Activated CD8-positive, alpha-beta T cell treated with anti-CD3 and anti-CD28 coated beads, Interleukin-2, amount 10 ng/mL, durations not matched to agents 7 days and 5 days (primary cell): ENCODE results near the gene LBR. TPM values are rescaled to one million over a fixed set of nuclear protein-coding genes. Genes with fewer than 3 reads are reported as not detected.
"Not testable (repeated sequence)": the region's sequence is repeated elsewhere in the genome, so short reads cannot be mapped to it uniquely, and the experiment has no call there.

Experiments used
- ATAC-seq: fragments of 150-1000 bp; cut with Tn5 transposase; one replicate; pipeline ENCODE4 v1.10.0; 2021; ENCODE audit warnings: moderate library complexity
- CTCF ChIA-PET: fragments of 350-600 bp; sonication (Branson Sonifier 250); formaldehyde crosslinking; loops from one replicate; lab custom pipeline; 2021; ENCODE audit warnings: antibody characterized with exemption; lab: Charles Lee
- POLR2A ChIA-PET: fragments of 350-600 bp; sonication (Branson Sonifier 250); formaldehyde crosslinking; loops from one replicate; lab custom pipeline; 2021; ENCODE audit warnings: antibody characterized with exemption; lab: Charles Lee
- DNase-seq: peaks from one replicate; pipeline ENCODE4 v3.0.0-alpha.2; 2020
- H3K27ac Mint-ChIP-seq: one replicate; pipeline ENCODE4 v1.8.0; 2021; ENCODE audit warnings: mild to moderate bottlenecking, mixed read lengths
- H3K27me3 Mint-ChIP-seq: one replicate; pipeline ENCODE4 v1.8.0; 2021; ENCODE audit warnings: low read depth, mixed read lengths
- H3K36me3 Mint-ChIP-seq: one replicate; pipeline ENCODE4 v1.8.0; 2021; ENCODE audit warnings: low read depth, mixed read lengths
- H3K4me1 Mint-ChIP-seq: one replicate; pipeline ENCODE4 v1.8.0; 2021; ENCODE audit warnings: low read depth, mixed read lengths
- H3K4me3 Mint-ChIP-seq: one replicate; pipeline ENCODE4 v1.8.0; 2021; ENCODE audit warnings: mild to moderate bottlenecking, mixed read lengths
- H3K9me3 Mint-ChIP-seq: one replicate; pipeline ENCODE4 v1.8.0; 2022; ENCODE audit warnings: mixed read lengths; ENCODE audit not compliant: insufficient read depth
- total RNA-seq, 2 experiments: library from RNA; stranded (reverse); gene quantifications; one replicate each; pipeline ENCODE4 v1.2.3, GENCODE V29; 2021

LBR gene
- 100 to 1,000 TPM; 226 to 234 TPM for total RNA-seq

DNA sequence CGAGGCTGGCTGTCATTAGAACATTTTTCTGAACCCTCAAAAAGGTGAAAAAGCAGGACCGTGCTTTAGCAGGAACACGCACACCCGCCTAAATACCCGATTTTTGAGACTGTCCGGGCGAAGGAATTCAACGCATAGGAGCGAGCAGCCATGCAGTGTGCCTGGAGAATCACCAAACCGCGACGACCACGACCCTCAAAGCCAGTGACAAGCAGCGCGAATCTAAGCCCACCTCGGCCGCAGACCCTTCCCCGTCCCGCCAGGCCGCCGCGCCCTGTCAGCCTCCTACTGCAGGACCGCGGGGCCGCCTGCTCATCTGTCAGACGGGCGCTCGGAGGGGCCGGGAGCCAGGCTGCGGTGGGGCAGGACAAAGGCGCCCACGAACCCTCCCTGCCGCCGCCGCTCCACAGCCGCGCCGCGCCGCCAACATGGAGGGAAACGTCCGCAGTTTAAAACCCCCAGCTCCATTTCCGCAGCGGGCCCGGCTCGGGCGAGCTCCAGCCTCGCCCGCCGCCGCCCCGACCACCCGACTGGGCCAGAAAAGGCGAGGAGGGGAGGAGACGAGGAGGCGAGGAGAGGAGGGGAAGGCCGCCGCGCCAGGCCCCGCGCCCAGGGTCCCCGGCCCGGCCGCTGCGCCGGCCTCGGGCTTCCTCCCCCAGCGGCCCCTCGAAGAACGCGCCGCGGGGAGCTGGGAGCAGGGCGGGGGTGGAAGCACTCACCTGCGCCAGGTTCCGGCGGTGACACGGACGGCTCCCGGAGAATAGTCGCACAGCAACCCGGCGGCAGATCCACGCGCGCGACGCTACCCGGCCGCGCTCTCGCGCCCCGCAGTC is at the start of gene LBR:
Gene LBR (minus strand): TSS at position 804 of the 833 bp plus-strand sequence. CDS start 3,963 bp downstream, outside the sequence.
- Mint-ChIP-seq H3K9me3 (no peaks in the 10 kb centered on the region), H3K36me3 (peaks cover 36% of the 10 kb centered on the region), H3K27me3 (no peaks in the 10 kb centered on the region), H3K4me3 (peak within 1 kb of the TSS; percentile 92), H3K27ac (peak within 1 kb of the TSS; percentile 95), H3K4me1 (peaks cover 56% of the 10 kb centered on the region)
- ChIA-PET CTCF (interaction anchor here (0.8 to 10.6 kb wide), 6 partner anchors 16 to 350 kb away, joined by 3 to 139 read pairs (median 13); partner anchors contain the start of gene SRP9), POLR2A (interaction anchor here (0.8 to 6.1 kb wide), 19 partner anchors 9 to 635 kb away, joined by 3 to 104 read pairs (median 7); partner anchors contain the start of genes H3-3A, SDE2 and SRP9)
- peak; percentile 59 for DNase-seq
- peak; percentile 31 for ATAC-seq

GRCh38 chr1:225477296-225477911 is 49.6 kb upstream of the LBR start:
- ATAC-seq, result no peak
- peaks cover 8% of the 10 kb centered on the region for H3K27me3 Mint-ChIP-seq
- DNase-seq, result no peak
- CTCF ChIA-PET, result interaction anchor here (0.6 to 6.3 kb wide), 13 partner anchors 9 to 497 kb away, joined by 3 to 43 read pairs (median 4); partner anchors contain the start of genes LBR and SRP9
- H3K9me3 Mint-ChIP-seq, result no peaks in the 10 kb centered on the region
- H3K4me1 Mint-ChIP-seq, result peaks cover 53% of the 10 kb centered on the region
- POLR2A ChIA-PET, result interaction anchor here (1.7 to 3.4 kb wide), 2 partner anchors 10 to 300 kb away, joined by 5 to 23 read pairs; partner anchors contain the start of gene SRP9
- H3K36me3 Mint-ChIP-seq, result peaks cover 12% of the 10 kb centered on the region
- H3K4me3 Mint-ChIP-seq, result no peak overlapping the region
- peak overlapping the region; percentile 87 for H3K27ac Mint-ChIP-seq

DNA sequence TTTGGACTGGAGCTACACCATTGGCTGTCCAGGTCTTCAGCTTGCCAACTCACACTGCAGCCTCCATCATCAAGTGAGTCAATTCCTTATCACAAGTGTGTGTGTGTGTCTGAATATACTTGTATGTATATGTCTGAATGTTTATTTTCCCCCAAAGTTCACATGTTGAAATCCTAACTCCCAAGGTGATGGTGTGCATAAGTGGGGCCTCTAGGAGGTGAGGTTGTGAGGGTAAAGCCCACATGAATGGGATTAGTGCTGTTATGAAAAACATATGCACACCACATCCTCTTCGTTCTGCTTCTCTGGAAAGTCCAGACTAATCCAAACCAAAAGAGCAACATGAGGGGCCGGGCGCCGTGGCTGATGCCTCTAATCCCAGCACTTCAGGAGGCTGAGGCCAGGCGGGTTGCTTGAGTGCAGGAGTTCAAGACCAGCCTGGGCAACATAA is 48.7 kb upstream of the LBR start:
- ATAC-seq, result peak; percentile 16
- peak overlapping the region; percentile 87 for H3K27ac Mint-ChIP-seq
- CTCF ChIA-PET, result interaction anchor here (0.9 to 4.4 kb wide), 11 partner anchors 8 to 498 kb away, joined by 3 to 43 read pairs (median 4); partner anchors contain the start of genes LBR, SRP9 and TMEM63A
- peaks cover 12% of the 10 kb centered on the region for H3K36me3 Mint-ChIP-seq
- no peak overlapping the region for H3K4me3 Mint-ChIP-seq
- peaks cover 53% of the 10 kb centered on the region for H3K4me1 Mint-ChIP-seq
- no peaks in the 10 kb centered on the region for H3K9me3 Mint-ChIP-seq
- DNase-seq, result peak; percentile 38
- POLR2A ChIA-PET, result interaction anchor here (0.8 to 3.4 kb wide), 3 partner anchors 9 to 301 kb away, joined by 3 to 23 read pairs (median 5); partner anchors contain the start of gene SRP9
- peaks cover 5% of the 10 kb centered on the region for H3K27me3 Mint-ChIP-seq

GRCh38 chr1:225476100-225476511 is 48.3 kb upstream of the LBR start:
- peak; percentile 30 for DNase-seq
- Mint-ChIP-seq H3K36me3 (peaks cover 12% of the 10 kb centered on the region), H3K9me3 (no peaks in the 10 kb centered on the region), H3K4me3 (no peak overlapping the region), H3K4me1 (peaks cover 53% of the 10 kb centered on the region), H3K27ac (peak overlapping the region; percentile 87), H3K27me3 (peaks cover 5% of the 10 kb centered on the region)
- ChIA-PET POLR2A (interaction anchor here (0.8 to 3.4 kb wide), 2 partner anchors 8 to 50 kb away, joined by 3 to 23 read pairs; no protein-coding TSS in a partner anchor), CTCF (interaction anchor here (0.8 to 4.4 kb wide), 20 partner anchors 8 to 499 kb away, joined by 3 to 43 read pairs (median 4); partner anchors contain the start of genes LBR, SRP9 and TMEM63A)
- ATAC-seq, result no peak

DNA sequence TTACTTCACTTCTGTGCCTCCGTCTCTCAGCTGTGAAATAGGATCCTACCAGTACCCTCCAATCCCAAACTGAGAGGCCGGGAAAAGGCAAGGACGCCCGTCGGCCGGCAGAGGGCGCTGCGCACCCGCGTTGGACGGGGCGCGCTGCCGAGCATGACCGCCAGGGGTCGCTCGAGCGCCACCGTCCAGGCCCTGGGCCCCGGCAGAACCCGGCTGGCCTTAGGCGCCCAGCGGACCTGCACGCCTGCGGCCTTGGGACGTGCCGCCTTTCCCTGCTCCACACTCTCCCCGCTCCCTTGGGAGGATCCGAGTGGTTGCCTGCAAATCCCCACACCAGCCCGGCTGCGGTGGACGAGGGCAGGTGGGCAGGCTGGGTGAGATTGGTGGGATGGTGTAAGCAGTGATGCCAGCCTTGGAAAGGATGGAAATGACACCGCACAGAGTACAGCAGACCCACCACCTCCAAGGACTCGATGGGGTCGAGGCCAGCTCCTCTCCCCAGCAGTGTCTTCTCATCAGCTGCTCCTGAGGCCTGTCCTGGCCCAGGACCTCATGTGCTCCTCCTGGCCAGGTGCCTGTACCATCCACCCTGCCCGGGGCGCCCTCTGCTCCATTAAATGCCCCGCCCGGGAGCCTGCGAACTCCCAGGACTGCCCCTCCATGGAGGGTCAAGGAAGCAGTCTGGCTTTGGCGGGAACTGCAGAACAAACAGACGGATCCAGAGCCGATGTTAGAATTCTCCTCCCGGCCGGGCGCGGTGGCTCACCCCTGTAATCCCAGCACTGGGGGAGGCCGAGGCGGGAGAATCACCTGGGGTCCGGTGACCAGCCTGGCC is 47.4 kb upstream of the LBR start:
- Mint-ChIP-seq H3K27me3 (peaks cover 5% of the 10 kb centered on the region), H3K36me3 (peaks cover 12% of the 10 kb centered on the region), H3K9me3 (no peaks in the 10 kb centered on the region), H3K27ac (no peak overlapping the region), H3K4me1 (peaks cover 51% of the 10 kb centered on the region), H3K4me3 (no peak overlapping the region)
- DNase-seq, result peak; percentile 69
- POLR2A ChIA-PET, result interaction anchor here (0.8 to 3.4 kb wide), 2 partner anchors 7 to 49 kb away, joined by 3 to 23 read pairs; no protein-coding TSS in a partner anchor
- ATAC-seq, result peak; percentile 74
- CTCF ChIA-PET, result interaction anchor here (0.6 to 4.4 kb wide), 58 partner anchors 11 to 648 kb away, joined by 3 to 43 read pairs (median 4); partner anchors contain the start of genes LBR, SRP9 and TMEM63A

GRCh38 chr1:225474439-225474985 is 46.7 kb upstream of the LBR start:
- Mint-ChIP-seq H3K4me1 (peaks cover 51% of the 10 kb centered on the region), H3K4me3 (no peak overlapping the region), H3K27ac (no peak overlapping the region), H3K9me3 (no peaks in the 10 kb centered on the region), H3K27me3 (peaks cover 5% of the 10 kb centered on the region), H3K36me3 (peaks cover 12% of the 10 kb centered on the region)
- ChIA-PET POLR2A (no interaction called here), CTCF (interaction anchor here (0.6 to 4.4 kb wide), 50 partner anchors 11 to 649 kb away, joined by 3 to 43 read pairs (median 4); partner anchors contain the start of genes LBR, SRP9 and TMEM63A)
- ATAC-seq (no peak), DNase-seq (no peak)

GRCh38 chr1:225473676-225474438 is 46.0 kb upstream of the LBR start:
- not testable (repeated sequence) for H3K9me3 Mint-ChIP-seq, H3K4me3 Mint-ChIP-seq, H3K27me3 Mint-ChIP-seq, DNase-seq, ATAC-seq
- peaks cover 12% of the 10 kb centered on the region for H3K36me3 Mint-ChIP-seq
- H3K4me1 Mint-ChIP-seq, result peaks cover 57% of the 10 kb centered on the region
- ChIA-PET CTCF (interaction anchor here (0.7 to 4.4 kb wide), 46 partner anchors 9 to 649 kb away, joined by 3 to 43 read pairs (median 4); partner anchors contain the start of genes LBR, SRP9 and TMEM63A), POLR2A (interaction anchor here (0.5 to 1.5 kb wide), 7 partner anchors 13 to 588 kb away, joined by 3 to 7 read pairs (median 3); partner anchors contain the start of genes H3-3A, LBR and SRP9)
- H3K27ac Mint-ChIP-seq, result peak overlapping the region; percentile 62

DNA sequence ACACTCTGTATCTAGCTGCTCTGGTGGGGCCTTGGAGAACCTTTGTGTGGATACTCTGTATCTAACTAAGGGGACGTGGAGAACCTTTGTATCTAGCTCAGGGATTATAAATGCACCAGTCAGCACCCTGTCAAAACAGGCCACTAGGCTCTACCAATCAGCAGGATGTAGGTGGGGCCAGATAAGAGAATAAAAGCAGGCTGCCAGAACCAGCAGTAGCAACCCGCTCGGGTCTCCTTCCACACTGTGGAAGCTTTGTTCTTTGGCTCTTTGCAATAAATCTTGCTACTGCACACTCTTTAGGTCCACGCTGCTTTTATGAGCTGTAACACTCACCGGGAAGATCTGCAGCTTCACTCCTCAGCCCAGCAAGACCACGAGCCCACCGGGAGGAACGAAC is 45.4 kb upstream of the LBR start:
- Mint-ChIP-seq H3K36me3 (peaks cover 12% of the 10 kb centered on the region), H3K4me1 (peaks cover 62% of the 10 kb centered on the region), H3K27ac (peak overlapping the region; percentile 62)
- not testable (repeated sequence) for H3K9me3 Mint-ChIP-seq, H3K27me3 Mint-ChIP-seq, H3K4me3 Mint-ChIP-seq, ATAC-seq
- DNase-seq, result peak; percentile 42
- ChIA-PET POLR2A (interaction anchor here (0.5 to 1.5 kb wide), 7 partner anchors 12 to 589 kb away, joined by 3 to 7 read pairs (median 3); partner anchors contain the start of genes H3-3A, LBR and SRP9), CTCF (interaction anchor here (0.7 to 4.4 kb wide), 14 partner anchors 9 to 514 kb away, joined by 3 to 25 read pairs (median 3); partner anchors contain the start of genes SRP9 and TMEM63A)

DNA sequence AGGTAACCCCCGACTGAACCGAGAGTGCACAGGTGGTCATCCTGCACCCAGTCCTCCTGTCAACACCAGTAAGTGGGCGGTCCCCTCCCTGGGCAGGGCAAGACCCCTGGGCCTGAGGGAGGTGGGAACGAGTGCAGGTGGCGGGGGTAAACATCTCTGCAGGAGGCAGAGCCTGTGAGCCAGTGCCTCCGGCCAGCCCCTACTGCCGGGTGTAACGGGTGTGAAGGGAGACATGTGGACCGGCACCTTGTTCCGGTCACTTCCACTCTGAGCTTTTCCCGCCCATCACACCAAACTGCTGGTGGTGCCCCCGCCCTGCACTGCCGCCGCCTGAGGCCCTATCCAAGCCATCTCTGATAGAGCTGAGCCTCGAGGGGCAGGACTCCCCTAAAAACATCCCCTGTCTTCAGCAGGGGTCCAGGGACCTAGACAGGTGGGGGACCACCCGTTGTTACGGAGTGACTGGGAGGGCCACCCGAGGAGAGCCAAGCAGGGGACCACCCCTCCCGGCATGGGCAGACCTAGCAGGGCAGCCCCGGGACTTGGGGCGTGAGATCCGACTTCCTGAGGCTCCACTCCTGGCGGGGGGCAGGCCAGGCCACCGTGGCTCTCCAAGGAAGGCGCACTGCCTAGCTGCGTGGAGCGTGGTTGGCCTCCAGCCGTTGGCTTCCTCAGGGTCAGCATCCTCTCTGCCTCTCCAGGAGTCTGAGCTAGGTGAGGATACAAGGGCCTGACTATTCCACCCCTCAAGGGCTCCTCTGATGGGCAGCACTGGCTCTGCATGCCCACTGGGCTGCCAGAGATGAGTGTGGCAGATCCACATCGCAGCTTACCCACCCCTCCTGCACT is 43.8 kb upstream of the LBR start:
- peaks cover 53% of the 10 kb centered on the region for H3K4me1 Mint-ChIP-seq
- H3K4me3 Mint-ChIP-seq, result no peak overlapping the region
- ATAC-seq (no peak), DNase-seq (no peak)
- H3K27ac Mint-ChIP-seq, result no peak overlapping the region
- no peaks in the 10 kb centered on the region for H3K27me3 Mint-ChIP-seq
- ChIA-PET CTCF (interaction anchor here (0.6 to 0.9 kb wide), 2 partner anchors 10 to 130 kb away, joined by 3 to 5 read pairs; no protein-coding TSS in a partner anchor), POLR2A (interaction anchor here (0.9 to 1.0 kb wide), 3 partner anchors 44 to 528 kb away, joined by 3 to 4 read pairs (median 3); partner anchors contain the start of genes LBR, PYCR2 and SDE2)
- H3K9me3 Mint-ChIP-seq, result no peaks in the 10 kb centered on the region
- H3K36me3 Mint-ChIP-seq, result peaks cover 7% of the 10 kb centered on the region
